Measurements from ENCODE around the gene CLSTN2. TPM values are rescaled to one million over a fixed set of nuclear protein-coding genes. Genes with fewer than 3 reads are reported as not detected.

Gene CLSTN2
- total and polyA plus RNA-seq, 9 donors = 28.9 to 263 (median 134) TPM

DNA sequence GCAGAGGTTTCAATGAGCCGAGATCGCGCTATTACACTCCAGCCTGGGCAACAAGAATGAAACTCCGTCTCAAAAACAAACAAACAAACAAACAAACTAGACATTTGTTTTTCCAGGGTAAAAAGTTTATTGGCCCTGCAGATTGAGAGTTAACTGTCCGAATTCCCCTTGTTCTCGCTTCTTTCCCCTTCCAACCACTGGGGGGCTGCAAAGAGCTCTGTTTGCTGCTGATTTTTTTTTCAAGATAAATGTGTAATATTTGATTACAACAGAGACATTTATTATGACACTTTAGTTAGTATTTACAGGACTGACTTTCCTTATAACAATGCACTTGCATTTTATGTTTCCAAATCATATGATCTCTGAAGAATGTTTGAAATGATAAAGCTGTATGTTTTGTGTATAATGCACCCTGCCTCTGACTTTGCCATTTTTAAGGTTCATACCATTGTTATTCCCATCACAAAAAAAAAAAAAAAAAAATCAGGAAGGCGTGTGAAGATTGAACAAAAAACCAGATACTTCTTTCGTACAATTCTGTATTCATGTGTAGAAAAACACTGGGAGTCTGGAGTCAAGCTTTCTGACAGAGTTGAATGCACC is 2.8 kb downstream of the CLSTN2 start:
- peak; percentile 59 to 80 (median 68) for DNase-seq
- intact Hi-C loops (cut with DNase I) = loop anchor here in 3 of 4 donors (5.0 to 10.0 kb wide), 4 partner anchors 220 to 925 kb away; no protein-coding TSS in a partner anchor

DNA sequence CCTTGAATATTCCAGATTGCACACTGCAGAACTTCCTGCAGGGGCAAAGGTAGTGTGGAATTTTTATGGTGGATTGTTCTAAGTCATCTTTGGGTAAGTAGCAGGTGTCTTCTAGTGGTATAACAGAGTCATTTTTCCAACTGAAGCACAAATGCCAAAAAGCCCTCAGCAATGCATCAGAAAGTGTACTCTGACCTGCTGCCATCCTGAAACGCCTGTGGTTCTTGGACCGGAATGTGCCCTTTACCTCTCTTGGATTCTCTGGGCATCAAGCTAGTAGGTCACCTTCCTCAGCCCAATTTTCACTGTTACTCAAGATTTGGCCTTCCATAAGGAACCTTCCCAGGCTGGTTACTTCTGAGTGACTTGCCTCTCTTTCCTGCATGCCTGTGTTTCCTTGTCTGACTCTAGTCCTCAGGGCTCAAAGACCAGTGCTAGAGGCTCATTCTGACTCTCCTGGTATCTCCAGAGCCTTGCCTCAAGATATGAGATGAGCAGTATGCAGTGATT is 4.8 kb downstream of the CLSTN2 start:
- Histone ChIP-seq H3K9me3 (no peaks in the 10 kb centered on the region), H3K36me3 (no peaks in the 10 kb centered on the region), H3K4me3 (no peak overlapping the region), H3K4me1 (ENCODE audit: insufficient read depth) (peaks cover 2% of the 10 kb centered on the region), H3K27ac (no peak overlapping the region), H3K27me3 (no peaks in the 10 kb centered on the region)
- intact Hi-C loops (cut with DNase I) = loop anchor here in 3 of 4 donors (5.0 to 10.0 kb wide), 4 partner anchors 222 to 923 kb away; no protein-coding TSS in a partner anchor
- no peak for DNase-seq
- TF ChIP-seq POLR2A (IDR thresholded peaks at IDR 0.05) (no peak), EP300 (IDR thresholded peaks at IDR 0.05) (no peak), CTCF (IDR thresholded peaks at IDR 0.05) (no peak)
- 88 to 98% (median 90%) methylated on average over 2 of the region's 2 CpGs for WGBS, 3 donors

More for the DNA sequence above, 2.8 kb downstream of the CLSTN2 start:
- H3K4me3 ChIP-seq = no peak overlapping the region
- 7 to 12% (median 10%) methylated on average over 8 of the region's 8 CpGs for WGBS, 3 donors
- H3K9me3 ChIP-seq = no peaks in the 10 kb centered on the region
- H3K27me3 ChIP-seq = no peaks in the 10 kb centered on the region
- H3K4me1 ChIP-seq (ENCODE audit: insufficient read depth) = peaks cover 1% of the 10 kb centered on the region
- TF ChIP-seq POLR2A (IDR thresholded peaks at IDR 0.05) = no peak
- TF ChIP-seq CTCF (IDR thresholded peaks at IDR 0.05) = peak; percentile 62 to 71 (median 64)
- no peak overlapping the region for H3K27ac ChIP-seq
- no peaks in the 10 kb centered on the region for H3K36me3 ChIP-seq

GRCh38 chr3:139940622-139941021 is 5.6 kb downstream of the CLSTN2 start:
- H3K9me3 ChIP-seq = no peaks in the 10 kb centered on the region
- no peaks in the 10 kb centered on the region for H3K36me3 ChIP-seq
- no peak overlapping the region for H3K4me3 ChIP-seq
- peaks cover 2% of the 10 kb centered on the region for H3K4me1 ChIP-seq (ENCODE audit: insufficient read depth)
- H3K27me3 ChIP-seq = no peaks in the 10 kb centered on the region
- 76 to 92% (median 84%) methylated on average over 1 of the region's 1 CpG for WGBS, 3 donors
- intact Hi-C loops (cut with DNase I) = no loop called here
- no peak for TF ChIP-seq CTCF (IDR thresholded peaks at IDR 0.05)
- no peak for TF ChIP-seq EP300 (IDR thresholded peaks at IDR 0.05)
- TF ChIP-seq POLR2A (IDR thresholded peaks at IDR 0.05) = no peak
- H3K27ac ChIP-seq = no peak overlapping the region
- no peak for DNase-seq

DNA sequence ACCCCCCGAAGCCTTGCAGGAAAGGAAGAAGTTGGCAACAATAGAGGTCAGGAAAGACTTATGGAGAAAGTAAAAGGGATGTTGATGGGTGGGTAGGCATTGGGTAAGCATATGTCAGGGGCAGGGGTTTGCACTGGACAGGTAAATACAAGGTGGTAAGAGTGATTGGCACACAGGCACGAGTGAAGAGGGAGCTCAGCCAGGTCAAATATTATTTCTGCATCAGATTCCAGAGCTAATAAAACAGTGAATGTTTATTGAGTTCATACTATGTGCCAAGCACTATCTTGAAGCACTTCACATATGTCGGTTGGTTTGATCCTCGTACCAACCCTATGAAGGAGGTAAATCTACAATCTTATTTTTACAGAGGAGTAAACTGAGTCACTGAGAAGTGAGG is 6.6 kb downstream of the CLSTN2 start:
- Histone ChIP-seq H3K36me3 (no peaks in the 10 kb centered on the region), H3K9me3 (no peaks in the 10 kb centered on the region), H3K27me3 (no peaks in the 10 kb centered on the region), H3K27ac (no peak overlapping the region), H3K4me3 (no peak overlapping the region), H3K4me1 (ENCODE audit: insufficient read depth) (peaks cover 2% of the 10 kb centered on the region)
- DNase-seq = no peak
- intact Hi-C loops (cut with DNase I) = no loop called here
- WGBS, 3 donors = 89 to 92% (median 91%) methylated on average over 4 of the region's 4 CpGs
- TF ChIP-seq POLR2A (IDR thresholded peaks at IDR 0.05) (no peak), CTCF (IDR thresholded peaks at IDR 0.05) (no peak), EP300 (IDR thresholded peaks at IDR 0.05) (no peak)
